Left lung (tissue), 10 donors: ENCODE measurements around the gene MAPKAPK3. TPM values are rescaled to one million over a fixed set of nuclear protein-coding genes. Genes with fewer than 3 reads are reported as not detected.
A peak's percentile ranks its signal among the peaks of the same experiment; 100 is the strongest.

Source experiments
- ATAC-seq: fragments of 200-7000 bp; cut with Tn5 transposase; one replicate; pipeline ENCODE4 v1.9.1; 2020; ENCODE audit warnings: moderate library complexity
- DNase-seq, 4 donors: peaks; one replicate each; pipeline ENCODE4 v3.0.0-alpha.2; 2013 to 2020
- H3K27ac ChIP-seq, 2 donors: fragments of 200-600 bp; sonication (generic) in 1 of 2; one replicate each; pipeline versions ENCODE4 v1.5.0 to v1.8.0; 2020 to 2021
- H3K27me3 ChIP-seq, 2 donors: fragments of 200-600 bp; sonication (generic) in 1 of 2; one replicate each; pipeline versions ENCODE4 v1.5.0 to v1.8.0; 2020 to 2021
- H3K36me3 ChIP-seq, 2 donors: fragments of 200-600 bp; sonication (generic) in 1 of 2; one replicate each; pipeline versions ENCODE4 v1.5.0 to v1.8.0; 2020 to 2021
- H3K4me1 ChIP-seq, 2 donors: fragments of 200-600 bp; one replicate each; pipeline ENCODE4 v1.8.0; 2021
- H3K4me3 ChIP-seq, 2 donors: fragments of 200-600 bp; sonication (generic) in 1 of 2; one replicate each; pipeline versions ENCODE4 v1.5.0 to v1.8.0; 2020 to 2021; ENCODE audit warnings: mild to moderate bottlenecking in 1 of 2
- H3K9me3 ChIP-seq, 2 donors: fragments of 200-600 bp; sonication (generic) in 1 of 2; one replicate each; pipeline versions ENCODE4 v1.5.0 to v1.8.0; 2020 to 2021
- CTCF ChIP-seq, 2 donors: fragments of 200-600 bp; sonication (generic) in 1 of 2; IDR thresholded peaks; one replicate each; pipeline versions ENCODE4 v1.5.0 to v1.8.0; 2021; ENCODE audit warnings: antibody characterized with exemption in 2 of 2
- intact Hi-C, 2 donors: fragments of 100-400 bp; cut with DNase I; formaldehyde crosslinking; loops; one replicate each; pipeline versions ENCODE4 v1.11.2 to v1.14.2; 2022
- polyA plus RNA-seq, 6 donors: library from polyadenylated mRNA; unstranded; fragments of 120-200 nt; gene quantifications; one replicate each; pipeline ENCODE4 v1.2.1, GENCODE V29; 2013; ENCODE audit not compliant: insufficient read length in 6 of 6
- total RNA-seq, 2 donors: library from RNA; stranded (reverse); fragmentation: NEBNext Ultra II Directional; extraction: Animal tissue kit (Norgen Biotek cat#: 25700); gene quantifications; one replicate each; pipeline ENCODE4 v1.2.1, GENCODE V29; 2021
- donor health status: DM: no; HTN: yes; CAD: no.
- donor health status: DM: no; HTN: no; CAD: no.

MAPKAPK3 gene
- total and polyA plus RNA-seq, 8 donors = 34.1 to 118 (median 37.0) TPM

- Histone ChIP-seq H3K4me1 (peaks cover 30 to 64% of the 10 kb centered on the region in 2 donors), H3K36me3 (no peaks in the 10 kb centered on the region), H3K27ac (peak overlapping the region; percentile 73 to 97), H3K27me3 (no peaks in the 10 kb centered on the region), H3K4me3 (peak overlapping the region; percentile 80 to 90), H3K9me3 (no peaks in the 10 kb centered on the region)
- peak; percentile 75 to 91 (median 84) for DNase-seq
- peak; percentile 95 to 96 for TF ChIP-seq CTCF (IDR thresholded peaks at IDR 0.05)
- ATAC-seq = peak; percentile 64
- intact Hi-C loops = no loop called here
Measured at GRCh38 chr3:50616003-50616769, 765 bp upstream of the MAPKAPK3 start.

GRCh38 chr3:50616770-50617095 lies 218 bp upstream of the MAPKAPK3 start:
- Histone ChIP-seq H3K36me3 (no peaks in the 10 kb centered on the region), H3K4me3 (peak overlapping the region; percentile 80 to 90), H3K4me1 (peaks cover 30 to 69% of the 10 kb centered on the region in 2 donors), H3K27me3 (no peaks in the 10 kb centered on the region), H3K9me3 (no peaks in the 10 kb centered on the region), H3K27ac (peak overlapping the region; percentile 73 to 97)
- DNase-seq (peak; percentile 88 to 98 (median 94)), ATAC-seq (peak; percentile 75)
- intact Hi-C loops = no loop called here
- TF ChIP-seq CTCF (IDR thresholded peaks at IDR 0.05) = no peak

GRCh38 chr3:50617911-50618481 lies 1.0 kb downstream of the MAPKAPK3 start:
- Histone ChIP-seq H3K27me3 (no peaks in the 10 kb centered on the region), H3K36me3 (peaks cover 0 to 6% of the 10 kb centered on the region in 2 donors), H3K4me3 (peak overlapping the region; percentile 80 to 90), H3K27ac (peak overlapping the region; percentile 92 to 97), H3K4me1 (peaks cover 30 to 72% of the 10 kb centered on the region in 2 donors), H3K9me3 (no peaks in the 10 kb centered on the region)
- no peak for TF ChIP-seq CTCF (IDR thresholded peaks at IDR 0.05)
- intact Hi-C loops = no loop called here
- DNase-seq = no peak
- no peak for ATAC-seq

GRCh38 chr3:50620420-50620819 lies 3.5 kb downstream of the MAPKAPK3 start:
- no peak for TF ChIP-seq CTCF (IDR thresholded peaks at IDR 0.05)
- Histone ChIP-seq H3K4me1 (peaks cover 27 to 85% of the 10 kb centered on the region in 2 donors), H3K27ac (peak overlapping the region; percentile 53 to 97), H3K9me3 (no peaks in the 10 kb centered on the region), H3K36me3 (peaks cover 0 to 10% of the 10 kb centered on the region in 2 donors), H3K4me3 (peak overlapping the region in 1 of 2 donors; percentile 90), H3K27me3 (no peaks in the 10 kb centered on the region)
- ATAC-seq (no peak), DNase-seq (no peak)
- intact Hi-C loops = no loop called here

GRCh38 chr3:50620820-50621219 lies 3.9 kb downstream of the MAPKAPK3 start:
- peaks cover 0 to 10% of the 10 kb centered on the region in 2 donors for H3K36me3 ChIP-seq
- no peaks in the 10 kb centered on the region for H3K9me3 ChIP-seq
- peaks cover 24 to 86% of the 10 kb centered on the region in 2 donors for H3K4me1 ChIP-seq
- ATAC-seq (no peak), DNase-seq (no peak)
- peak overlapping the region in 1 of 2 donors; percentile 90 for H3K4me3 ChIP-seq
- TF ChIP-seq CTCF (IDR thresholded peaks at IDR 0.05) = no peak
- H3K27ac ChIP-seq = peak overlapping the region; percentile 53 to 97
- intact Hi-C loops = no loop called here
- H3K27me3 ChIP-seq = no peaks in the 10 kb centered on the region
